Esophagus squamous epithelium (tissue), 5 donors: Measurements from ENCODE around the gene LOC101059915.
"Not testable (repeated sequence)": the region's sequence is repeated elsewhere in the genome, so short reads cannot be mapped to it uniquely, and the experiment has no call there.

Experiments used
- DNase-seq: peaks from one replicate; lab custom pipeline; 2025; lab: John Stamatoyannopoulos, UW
- H3K27ac ChIP-seq, 4 donors: fragments of 200-600 bp; sonication (generic); one replicate each; pipeline ENCODE4 v1.5.1; 2016 to 2019; ENCODE audit warnings: mild to moderate bottlenecking in 1 of 4
- H3K27me3 ChIP-seq, 4 donors: fragments of 200-600 bp; sonication (generic); 1 replicate in 3 of 4; 2 replicates in 1 of 4; pipeline versions ENCODE4 v1.5.1 to v1.6.0; 2017 to 2021; ENCODE audit warnings: antibody characterized with exemption in 1 of 4
- H3K36me3 ChIP-seq, 3 donors: fragments of 200-600 bp; sonication (generic); one replicate each; pipeline ENCODE4 v1.5.1; 2016 to 2019
- H3K4me1 ChIP-seq, 3 donors: fragments of 200-600 bp; sonication (generic); one replicate each; pipeline ENCODE4 v1.5.1; 2017 to 2019
- H3K4me3 ChIP-seq, 4 donors: fragments of 200-600 bp; sonication (generic); 1 replicate in 3 of 4; 2 replicates in 1 of 4; pipeline ENCODE4 v1.5.1; 2016 to 2019; ENCODE audit warnings: mild to moderate bottlenecking in 2 of 4, moderate library complexity in 1 of 4
- H3K9me3 ChIP-seq, 3 donors: fragments of 200-600 bp; sonication (generic); one replicate each; pipeline ENCODE4 v1.5.1; 2016 to 2019
- POLR2A ChIP-seq, 4 donors: fragments of 450-650 bp; IDR thresholded peaks; one replicate each; pipeline ENCODE4 v1.6.1; 2017; ENCODE audit warnings: antibody characterized with exemption in 4 of 4, mild to moderate bottlenecking in 4 of 4, moderate library complexity in 3 of 4
- WGBS, 2 donors: methylation state at CpG; one replicate each; pipeline ENCODE4 v1.1.5; 2018; 5-methylcytosine and 5-hydroxymethylcytosine counted together
- intact Hi-C: fragments of 100-400 bp; cut with DNase I; formaldehyde crosslinking; loops from one replicate; pipeline ENCODE4 v1.15.0; 2022
- TF ChIP-seq, protein P1 (sequence below), 6 experiments: fragments of 450-650 bp in 4 of 6; fragments of 200-600 bp in 2 of 6; sonication (generic) in 2 of 6; IDR thresholded peaks; one replicate each; pipeline ENCODE4 v1.5.1; 2016 to 2019; ENCODE audit warnings: antibody characterized with exemption in 6 of 6, mild to moderate bottlenecking in 4 of 6, moderate library complexity in 4 of 6
- donor health status: DM: yes; HTN: yes; CAD: no.

The LOC101059915 gene

DNA sequence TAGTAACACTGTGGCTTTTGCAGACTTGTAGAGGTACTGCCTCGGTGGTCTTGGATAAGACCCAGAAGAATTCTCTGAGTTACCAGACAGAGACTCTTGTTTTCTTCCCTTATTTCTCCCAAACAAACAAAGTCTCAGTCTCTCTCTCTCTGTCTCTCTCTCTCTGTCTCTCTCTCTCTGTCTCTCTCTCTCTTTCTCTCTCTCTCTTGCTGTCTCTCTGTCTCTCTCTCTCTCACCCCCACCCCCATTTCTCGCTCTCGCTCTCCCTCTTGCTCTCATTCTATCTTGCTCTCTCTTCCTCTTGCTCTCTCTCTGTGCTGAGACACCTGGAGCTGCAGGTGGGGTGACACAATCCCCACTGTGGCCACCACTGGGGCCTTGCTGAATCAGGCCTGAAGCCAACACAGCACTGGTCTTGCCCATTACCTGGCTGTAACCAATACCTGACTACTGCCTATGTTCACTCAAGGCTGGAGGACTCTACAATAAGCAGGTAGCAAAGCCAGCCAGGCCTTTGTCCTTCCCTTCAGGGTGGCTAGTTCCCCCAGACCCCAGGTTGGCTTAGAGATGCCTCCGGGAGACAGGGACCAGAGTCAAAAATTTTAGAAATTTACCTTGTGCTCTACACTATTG, 12.3 kb downstream of the LOC101059915 start:
- Histone ChIP-seq H3K27ac (no peak overlapping the region), H3K4me3 (no peak overlapping the region), H3K36me3 (no peaks in the 10 kb centered on the region), H3K9me3 (no peaks in the 10 kb centered on the region), H3K4me1 (no peaks in the 10 kb centered on the region), H3K27me3 (peaks cover 0 to 4% (median 0%) of the 10 kb centered on the region in 4 donors)
- 79 to 100% methylated on average over 2 to 3 of the region's 4 CpGs for WGBS, 2 donors
- DNase-seq = no peak
- TF ChIP-seq POLR2A (IDR thresholded peaks at IDR 0.05) = no peak
- TF ChIP-seq, protein P1, sequence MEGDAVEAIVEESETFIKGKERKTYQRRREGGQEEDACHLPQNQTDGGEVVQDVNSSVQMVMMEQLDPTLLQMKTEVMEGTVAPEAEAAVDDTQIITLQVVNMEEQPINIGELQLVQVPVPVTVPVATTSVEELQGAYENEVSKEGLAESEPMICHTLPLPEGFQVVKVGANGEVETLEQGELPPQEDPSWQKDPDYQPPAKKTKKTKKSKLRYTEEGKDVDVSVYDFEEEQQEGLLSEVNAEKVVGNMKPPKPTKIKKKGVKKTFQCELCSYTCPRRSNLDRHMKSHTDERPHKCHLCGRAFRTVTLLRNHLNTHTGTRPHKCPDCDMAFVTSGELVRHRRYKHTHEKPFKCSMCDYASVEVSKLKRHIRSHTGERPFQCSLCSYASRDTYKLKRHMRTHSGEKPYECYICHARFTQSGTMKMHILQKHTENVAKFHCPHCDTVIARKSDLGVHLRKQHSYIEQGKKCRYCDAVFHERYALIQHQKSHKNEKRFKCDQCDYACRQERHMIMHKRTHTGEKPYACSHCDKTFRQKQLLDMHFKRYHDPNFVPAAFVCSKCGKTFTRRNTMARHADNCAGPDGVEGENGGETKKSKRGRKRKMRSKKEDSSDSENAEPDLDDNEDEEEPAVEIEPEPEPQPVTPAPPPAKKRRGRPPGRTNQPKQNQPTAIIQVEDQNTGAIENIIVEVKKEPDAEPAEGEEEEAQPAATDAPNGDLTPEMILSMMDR (IDR thresholded peaks at IDR 0.05) = no peak
- intact Hi-C loops = no loop called here

GRCh38 chrX:71696641-71697465, 29.5 kb downstream of the LOC101059915 start:
- no CpG with 5 or more reads among the region's 24 CpGs for WGBS, 2 donors

DNA sequence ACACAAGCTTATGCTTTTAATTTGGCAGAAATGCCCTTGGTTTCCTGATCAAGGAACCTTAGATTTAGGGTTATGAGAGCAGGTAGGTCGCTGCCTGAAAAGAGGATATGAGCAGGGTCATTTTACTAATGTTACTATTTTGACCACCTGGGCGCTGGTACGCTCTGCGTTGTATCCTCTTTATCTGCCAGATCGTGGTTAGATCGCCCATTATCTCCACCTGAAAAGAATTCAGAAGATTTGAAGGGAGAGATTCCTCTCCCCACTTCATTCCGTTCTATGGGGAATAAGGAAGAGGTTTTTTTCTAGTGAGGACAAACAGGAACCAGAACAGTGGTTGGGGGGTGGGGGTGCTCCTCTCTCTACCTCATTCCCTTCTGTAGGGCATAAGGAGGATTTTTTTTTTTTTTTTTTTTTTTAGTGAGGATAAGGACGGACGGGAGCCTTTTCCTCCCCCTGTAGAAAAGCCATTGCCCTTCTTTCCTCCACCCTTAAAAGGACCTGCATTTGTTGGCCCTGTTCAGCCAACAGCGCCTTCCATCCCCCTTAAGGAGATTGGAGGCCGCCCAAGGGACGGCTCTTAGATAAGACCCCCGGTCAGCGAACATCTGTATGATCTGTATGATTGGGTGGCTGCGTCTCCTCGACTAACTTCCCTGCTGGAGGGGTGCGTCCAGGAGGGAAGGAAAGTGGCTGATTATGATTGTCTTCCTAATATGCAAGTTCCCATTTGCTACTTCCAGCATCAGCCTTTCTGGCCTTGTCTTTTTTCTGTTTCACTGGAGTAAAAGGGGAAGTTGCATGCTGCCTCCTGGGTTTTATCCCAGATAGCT, 30.3 kb downstream of the LOC101059915 start:
- WGBS, 2 donors = no CpG with 5 or more reads among the region's 17 CpGs
- intact Hi-C loops, H3K27me3 ChIP-seq, H3K27ac ChIP-seq, DNase-seq, H3K36me3 ChIP-seq, H3K9me3 ChIP-seq, H3K4me1 ChIP-seq, H3K4me3 ChIP-seq: not testable (repeated sequence)

More at GRCh38 chrX:71696641-71697465, 29.5 kb downstream of the LOC101059915 start:
- H3K27ac ChIP-seq, H3K4me1 ChIP-seq, H3K27me3 ChIP-seq, DNase-seq, H3K4me3 ChIP-seq, intact Hi-C loops, H3K36me3 ChIP-seq, H3K9me3 ChIP-seq: not testable (repeated sequence)

DNA sequence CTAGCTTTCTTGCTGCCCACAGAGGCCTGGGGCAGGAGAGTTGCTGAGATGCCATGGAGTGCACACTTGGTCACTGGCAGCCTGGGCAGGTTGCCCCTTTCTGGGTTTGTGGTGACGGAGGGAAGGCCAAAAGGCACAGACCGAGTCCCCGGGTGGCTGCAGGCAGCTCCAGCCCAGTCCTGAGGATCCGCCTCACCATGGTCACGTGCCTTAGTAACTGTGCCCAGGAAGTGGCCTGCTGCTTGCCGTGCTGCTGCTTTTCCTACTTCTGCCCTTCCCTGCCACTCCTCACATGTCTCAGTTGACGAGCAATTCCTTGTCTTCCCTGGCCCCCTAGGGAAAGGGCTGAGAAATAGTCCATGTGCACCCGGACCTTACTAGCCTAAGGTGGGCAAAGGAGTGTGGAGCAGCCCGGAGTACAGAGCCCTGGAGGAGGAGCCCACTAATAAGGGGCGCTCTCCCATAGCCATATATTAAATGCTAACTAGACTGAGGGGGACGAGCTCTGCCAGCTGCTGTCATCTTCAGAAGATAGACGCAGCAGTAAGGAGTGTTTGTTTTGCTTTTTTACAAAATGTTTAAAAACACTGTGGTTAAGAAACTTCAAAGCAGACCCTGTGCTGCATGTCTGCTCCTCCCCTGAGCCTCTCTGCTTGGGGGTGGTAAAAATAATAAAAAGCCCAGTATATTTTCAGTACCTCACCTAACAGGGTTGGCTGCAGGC, 31.1 kb downstream of the LOC101059915 start:
- H3K9me3 ChIP-seq, H3K36me3 ChIP-seq, H3K27me3 ChIP-seq, H3K4me1 ChIP-seq, H3K27ac ChIP-seq, intact Hi-C loops, H3K4me3 ChIP-seq, DNase-seq: not testable (repeated sequence)
- no CpG with 5 or more reads among the region's 12 CpGs for WGBS, 2 donors

GRCh38 chrX:71699023-71699344, 31.6 kb downstream of the LOC101059915 start:
- DNase-seq, H3K36me3 ChIP-seq, H3K4me3 ChIP-seq, H3K9me3 ChIP-seq, intact Hi-C loops, H3K27me3 ChIP-seq, H3K4me1 ChIP-seq, H3K27ac ChIP-seq: not testable (repeated sequence)
- no CpG with 5 or more reads among the region's 4 CpGs for WGBS, 2 donors

GRCh38 chrX:71702853-71703252, 35.5 kb downstream of the LOC101059915 start:
- DNase-seq, H3K27ac ChIP-seq, H3K36me3 ChIP-seq, intact Hi-C loops, H3K4me1 ChIP-seq, H3K9me3 ChIP-seq, H3K27me3 ChIP-seq, H3K4me3 ChIP-seq: not testable (repeated sequence)
- no CpG with 5 or more reads among the region's 12 CpGs for WGBS, 2 donors

- WGBS, 2 donors = no CpG with 5 or more reads among the region's 14 CpGs
- H3K27ac ChIP-seq, DNase-seq, H3K27me3 ChIP-seq, H3K36me3 ChIP-seq, H3K4me1 ChIP-seq, H3K4me3 ChIP-seq, intact Hi-C loops, H3K9me3 ChIP-seq: not testable (repeated sequence)
Measured at GRCh38 chrX:71714064-71714463, 46.7 kb downstream of the LOC101059915 start.

- H3K27me3 ChIP-seq, H3K36me3 ChIP-seq, H3K9me3 ChIP-seq, H3K27ac ChIP-seq, intact Hi-C loops, DNase-seq, H3K4me3 ChIP-seq, H3K4me1 ChIP-seq: not testable (repeated sequence)
- no CpG with 5 or more reads among the region's 8 CpGs for WGBS, 2 donors
Measured at GRCh38 chrX:71715551-71715950, 48.2 kb downstream of the LOC101059915 start.

DNA sequence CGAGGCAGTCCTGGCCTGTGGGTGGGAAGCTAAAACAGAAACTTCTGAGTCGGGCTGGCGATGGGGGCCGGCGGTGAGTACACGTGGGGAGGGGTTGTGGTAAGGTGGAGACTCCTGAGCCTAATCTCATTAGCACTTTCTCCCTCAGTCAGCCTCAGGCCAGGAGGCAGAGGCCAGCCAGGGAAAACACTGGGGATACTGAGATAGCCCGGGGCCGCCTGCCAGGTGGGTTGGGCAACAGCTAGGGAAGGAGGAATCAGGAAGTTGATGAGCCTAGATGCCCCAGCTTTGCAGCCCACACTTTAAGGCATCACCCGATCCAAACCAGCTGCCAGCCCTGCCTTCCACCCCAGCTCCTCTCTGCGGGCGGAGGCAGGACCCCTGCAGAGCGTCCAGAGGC, 49.0 kb downstream of the LOC101059915 start:
- H3K36me3 ChIP-seq, H3K27ac ChIP-seq, H3K9me3 ChIP-seq, H3K27me3 ChIP-seq, intact Hi-C loops, H3K4me3 ChIP-seq, DNase-seq, H3K4me1 ChIP-seq: not testable (repeated sequence)
- no CpG with 5 or more reads among the region's 12 CpGs for WGBS, 2 donors

GRCh38 chrX:71718185-71718584, 50.8 kb downstream of the LOC101059915 start, which contains the start of gene CXorf49:
Gene CXorf49, minus strand, starts transcription at chrX:71718285. Its CDS starts 134 bp downstream, at chrX:71718151.
- H3K4me3 ChIP-seq, H3K9me3 ChIP-seq, H3K36me3 ChIP-seq, H3K27me3 ChIP-seq, DNase-seq, H3K4me1 ChIP-seq, intact Hi-C loops, H3K27ac ChIP-seq: not testable (repeated sequence)
- WGBS, 2 donors = no CpG with 5 or more reads among the region's 30 CpGs

GRCh38 chrX:71719195-71719594, 51.8 kb downstream of the LOC101059915 start:
- H3K27me3 ChIP-seq, DNase-seq, H3K36me3 ChIP-seq, H3K9me3 ChIP-seq, H3K4me1 ChIP-seq, H3K27ac ChIP-seq, intact Hi-C loops, H3K4me3 ChIP-seq: not testable (repeated sequence)
- WGBS, 2 donors = no CpG with 5 or more reads among the region's 30 CpGs
